SK-N-SH (cell line): Measurements from ENCODE around the gene CENPL. TPM values are rescaled to one million over a fixed set of nuclear protein-coding genes. Genes with fewer than 3 reads are reported as not detected.

Experiments
- CTCF ChIA-PET: fragments of 300-600, 350-600 bp; formaldehyde crosslinking; extraction: SDS; loops from one replicate; lab custom pipeline; 2021; lab: Yijun Ruan, JAX
- POLR2A ChIA-PET: fragments of 350-600 bp; sonication (Branson Sonifier 250); formaldehyde crosslinking; extraction: SDS; loops from one replicate; lab custom pipeline; 2020; ENCODE audit warnings: antibody characterized with exemption, inconsistent platforms; lab: Yijun Ruan, JAX
- DNase-seq: peaks from one replicate; pipeline ENCODE4 v3.0.0; 2012
- H2AFZ ChIP-seq: fragments of 200-600 bp; sonication (generic); 2 replicates; pipeline ENCODE4 v1.8.1; 2016; ENCODE audit warnings: antibody characterized with exemption, mild to moderate bottlenecking, low read depth
- H3F3A ChIP-seq: fragments of 200-600 bp; sonication (generic); replicated peaks from 2 replicates; pipeline ENCODE3; 2016; ENCODE audit warnings: antibody characterized with exemption, mild to moderate bottlenecking; ENCODE audit not compliant: insufficient read depth
- H3K27ac ChIP-seq, 2 experiments: fragments of 200-500 bp in 1 of 2; fragments of 200-600 bp in 1 of 2; sonication (Bioruptor generic) in 1 of 2; sonication (generic), shearing (Covaris generic) in 1 of 2; 2 replicates each; pipeline versions ENCODE4 v1.5.1 to v1.6.1; 2014 to 2016; ENCODE audit warnings: low read depth in 2 of 2, inconsistent platforms in 1 of 2, low read length in 1 of 2, mild to moderate bottlenecking in 1 of 2, mixed read lengths in 1 of 2
- H3K27me3 ChIP-seq: fragments of 200-600 bp; sonication (generic), shearing (Covaris generic); 2 replicates; pipeline ENCODE4 v1.6.1; 2016; ENCODE audit warnings: mixed run types; ENCODE audit not compliant: insufficient read depth
- H3K36me3 ChIP-seq, 2 experiments: fragments of 200-500 bp in 1 of 2; fragments of 200-600 bp in 1 of 2; sonication (Bioruptor generic) in 1 of 2; sonication (generic) in 1 of 2; replicated peaks in 1 of 2; 2 replicates each; pipeline versions ENCODE3 to v1.5.1; 2014 to 2016; ENCODE audit warnings: low read length in 1 of 2, mild to moderate bottlenecking in 1 of 2; ENCODE audit not compliant: insufficient read depth in 2 of 2, control insufficient read depth in 1 of 2
- H3K4me1 ChIP-seq, 2 experiments: fragments of 200-500 bp in 1 of 2; fragments of 200-600 bp in 1 of 2; sonication (Bioruptor generic) in 1 of 2; sonication (generic), shearing (Covaris generic) in 1 of 2; 2 replicates each; pipeline versions ENCODE4 v1.5.1 to v1.6.1; 2014 to 2016; ENCODE audit warnings: low read depth in 1 of 2, low read length in 1 of 2, mixed run types in 1 of 2; ENCODE audit not compliant: insufficient read depth in 2 of 2, control insufficient read depth in 1 of 2
- H3K4me2 ChIP-seq: fragments of 200-600 bp; sonication (generic), shearing (Covaris generic); 2 replicates; pipeline ENCODE4 v1.6.1; 2017; ENCODE audit warnings: mixed run types
- H3K4me3 ChIP-seq, 2 experiments: fragments of 200-500 bp in 1 of 2; fragments of 200-600 bp in 1 of 2; sonication (Bioruptor generic) in 1 of 2; sonication (generic), shearing (Covaris generic) in 1 of 2; 2 replicates each; pipeline versions ENCODE4 v1.5.1 to v1.8.1; 2014 to 2016; ENCODE audit warnings: low read depth in 2 of 2, inconsistent platforms in 1 of 2, low read length in 1 of 2, mild to moderate bottlenecking in 1 of 2, mixed read lengths in 1 of 2, moderate library complexity in 1 of 2
- H3K79me2 ChIP-seq: fragments of 200-600 bp; sonication (generic); 2 replicates; pipeline ENCODE4 v1.8.1; 2017; ENCODE audit warnings: mild to moderate bottlenecking; ENCODE audit not compliant: insufficient read depth
- H3K9ac ChIP-seq: fragments of 200-600 bp; sonication (generic); 2 replicates; pipeline ENCODE4 v1.6.1; 2017; ENCODE audit warnings: mixed run types
- H3K9me2 ChIP-seq: fragments of 200-600 bp; sonication (generic); 2 replicates; pipeline ENCODE4 v1.6.1; 2017; ENCODE audit warnings: mixed run types
- H3K9me3 ChIP-seq: fragments of 200-600 bp; sonication (generic); 2 replicates; pipeline ENCODE4 v1.6.1; 2017; ENCODE audit warnings: mixed run types, mild to moderate bottlenecking, moderate library complexity
- H4K20me1 ChIP-seq: fragments of 200-600 bp; sonication (generic); 2 replicates; pipeline ENCODE4 v1.6.1; 2017; ENCODE audit warnings: mild to moderate bottlenecking, mixed run types; ENCODE audit not compliant: insufficient read depth
- CHD2 ChIP-seq: fragments of 150-350 bp; IDR thresholded peaks from 2 replicates; pipeline ENCODE4 v1.6.1; 2018; ENCODE audit warnings: low read length; ENCODE audit not compliant: partially characterized antibody
- EZH2phosphoT487 ChIP-seq: fragments of 200-600 bp; sonication (generic); IDR thresholded peaks from 2 replicates; pipeline ENCODE4 v1.6.1; 2017; ENCODE audit warnings: low read depth, mixed run types, mild to moderate bottlenecking, antibody characterized with exemption, moderate library complexity, borderline replicate concordance
- FOSL2 ChIP-seq: IDR thresholded peaks from 2 replicates; pipeline ENCODE4 v1.4.0; 2012; ENCODE audit warnings: low read depth, mild to moderate bottlenecking, moderate library complexity, borderline replicate concordance
- FOXM1 ChIP-seq: IDR thresholded peaks from 2 replicates; pipeline ENCODE4 v1.4.0; 2012; ENCODE audit warnings: low read depth, mild to moderate bottlenecking
- JUND ChIP-seq: IDR thresholded peaks from 2 replicates; pipeline ENCODE4 v1.4.0; 2012
- POLR2AphosphoS5 ChIP-seq: IDR thresholded peaks from 2 replicates; pipeline ENCODE4 v1.6.1; 2012; ENCODE audit warnings: low read depth, low read length
- RAD21 ChIP-seq: IDR thresholded peaks from 2 replicates; pipeline ENCODE4 v1.6.1; 2012; ENCODE audit warnings: mild to moderate bottlenecking, low read length
- RCOR1 ChIP-seq: fragments of 150-350 bp; IDR thresholded peaks from 2 replicates; pipeline ENCODE4 v1.6.1; 2017; ENCODE audit warnings: antibody characterized with exemption, low read length
- RFX5 ChIP-seq: IDR thresholded peaks from 2 replicates; pipeline ENCODE4 v1.6.1; 2012; ENCODE audit warnings: mild to moderate bottlenecking, improper control_type of control experiment, low read length
- RXRA ChIP-seq: IDR thresholded peaks from 2 replicates; pipeline ENCODE4 v1.4.0; 2012; ENCODE audit warnings: low read depth, mild to moderate bottlenecking, borderline replicate concordance
- YY1 ChIP-seq: IDR thresholded peaks from 2 replicates; pipeline ENCODE4 v1.4.0; 2012; ENCODE audit warnings: low read depth, mild to moderate bottlenecking
- polyA plus RNA-seq, 3 experiments: library from polyadenylated mRNA; depleted of rRNA; stranded (reverse); fragments of >200 nt; gene quantifications; 2 replicates each; pipeline ENCODE4 v1.2.3, GENCODE V29; 2012
- TF ChIP-seq, protein P1 (sequence below): IDR thresholded peaks from 2 replicates; pipeline ENCODE4 v1.4.0; 2012; ENCODE audit warnings: low read depth, borderline replicate concordance
- TF ChIP-seq, protein P2 (sequence below): fragments of 150-350 bp; IDR thresholded peaks from 2 replicates; pipeline ENCODE4 v1.6.1; 2017; ENCODE audit warnings: antibody characterized with exemption, low read length, low read depth, borderline replicate concordance
- TF ChIP-seq, protein P3 (sequence below): IDR thresholded peaks from 2 replicates; pipeline ENCODE4 v1.4.0; 2012; ENCODE audit warnings: low read depth
- TF ChIP-seq, protein P4 (sequence below): fragments of 150-350 bp; IDR thresholded peaks from 2 replicates; pipeline ENCODE4 v1.6.1; 2016; ENCODE audit warnings: mild to moderate bottlenecking, low read depth, low read length
- TF ChIP-seq, protein P5 (sequence below): IDR thresholded peaks from 2 replicates; pipeline ENCODE4 v1.4.0; 2012; ENCODE audit warnings: low read depth, borderline replicate concordance

The CENPL gene
- polyA plus RNA-seq, 1 of the 3 experiments (the other 2 are of a cell fraction), result 4.0 TPM

DNA sequence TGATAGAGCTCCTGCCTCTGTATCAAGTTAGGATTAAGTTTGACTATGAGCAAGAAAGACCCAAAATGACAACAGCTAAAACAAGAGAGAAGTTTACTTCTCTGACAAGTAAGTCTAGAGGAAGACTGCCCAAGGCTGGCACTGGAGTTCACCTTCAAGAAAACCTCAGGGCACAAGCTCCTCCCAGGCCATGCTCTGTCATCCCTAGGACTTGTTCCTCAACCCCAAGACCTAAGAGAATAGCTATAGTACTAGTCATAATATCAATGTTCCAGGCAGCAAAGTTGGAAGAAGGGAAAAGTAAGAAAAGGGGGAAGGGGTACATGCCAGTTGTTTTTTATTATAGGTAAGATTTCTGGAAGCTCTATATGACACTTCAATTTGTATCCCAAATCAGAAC, 26.6 kb downstream of the CENPL start:
- Histone ChIP-seq H3K9ac (no peak overlapping the region), H3K9me3 (no peaks in the 10 kb centered on the region), H3K9me2 (no peaks in the 10 kb centered on the region), H3K79me2 (no peaks in the 10 kb centered on the region; the same call in 1 of the 2 replicates), H4K20me1 (no peaks in the 10 kb centered on the region), H3K27me3 (no peaks in the 10 kb centered on the region), H3K4me3 (no peak overlapping the region), H3K36me3 (peaks cover 12 to 41% of the 10 kb centered on the region in 2 experiments), H3K4me2 (no peak overlapping the region), H3K4me1 (no peaks in the 10 kb centered on the region), H3K27ac (no peak overlapping the region)
- ChIA-PET CTCF (no interaction called here), POLR2A (no interaction called here)
- no peak for DNase-seq
- TF ChIP-seq, protein P1, sequence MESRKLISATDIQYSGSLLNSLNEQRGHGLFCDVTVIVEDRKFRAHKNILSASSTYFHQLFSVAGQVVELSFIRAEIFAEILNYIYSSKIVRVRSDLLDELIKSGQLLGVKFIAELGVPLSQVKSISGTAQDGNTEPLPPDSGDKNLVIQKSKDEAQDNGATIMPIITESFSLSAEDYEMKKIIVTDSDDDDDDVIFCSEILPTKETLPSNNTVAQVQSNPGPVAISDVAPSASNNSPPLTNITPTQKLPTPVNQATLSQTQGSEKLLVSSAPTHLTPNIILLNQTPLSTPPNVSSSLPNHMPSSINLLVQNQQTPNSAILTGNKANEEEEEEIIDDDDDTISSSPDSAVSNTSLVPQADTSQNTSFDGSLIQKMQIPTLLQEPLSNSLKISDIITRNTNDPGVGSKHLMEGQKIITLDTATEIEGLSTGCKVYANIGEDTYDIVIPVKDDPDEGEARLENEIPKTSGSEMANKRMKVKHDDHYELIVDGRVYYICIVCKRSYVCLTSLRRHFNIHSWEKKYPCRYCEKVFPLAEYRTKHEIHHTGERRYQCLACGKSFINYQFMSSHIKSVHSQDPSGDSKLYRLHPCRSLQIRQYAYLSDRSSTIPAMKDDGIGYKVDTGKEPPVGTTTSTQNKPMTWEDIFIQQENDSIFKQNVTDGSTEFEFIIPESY, result no peak
- TF ChIP-seq, protein P2, sequence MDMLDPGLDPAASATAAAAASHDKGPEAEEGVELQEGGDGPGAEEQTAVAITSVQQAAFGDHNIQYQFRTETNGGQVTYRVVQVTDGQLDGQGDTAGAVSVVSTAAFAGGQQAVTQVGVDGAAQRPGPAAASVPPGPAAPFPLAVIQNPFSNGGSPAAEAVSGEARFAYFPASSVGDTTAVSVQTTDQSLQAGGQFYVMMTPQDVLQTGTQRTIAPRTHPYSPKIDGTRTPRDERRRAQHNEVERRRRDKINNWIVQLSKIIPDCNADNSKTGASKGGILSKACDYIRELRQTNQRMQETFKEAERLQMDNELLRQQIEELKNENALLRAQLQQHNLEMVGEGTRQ, result no peak
- TF ChIP-seq POLR2AphosphoS5, result no peak
- TF ChIP-seq FOSL2, result no peak
- TF ChIP-seq, protein P3, sequence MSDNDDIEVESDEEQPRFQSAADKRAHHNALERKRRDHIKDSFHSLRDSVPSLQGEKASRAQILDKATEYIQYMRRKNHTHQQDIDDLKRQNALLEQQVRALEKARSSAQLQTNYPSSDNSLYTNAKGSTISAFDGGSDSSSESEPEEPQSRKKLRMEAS, result no peak
- TF ChIP-seq JUND, result no peak
- no peak for TF ChIP-seq RFX5
- TF ChIP-seq RAD21, result no peak
- TF ChIP-seq EZH2phosphoT487, result no peak
- no peak for TF ChIP-seq RCOR1
- TF ChIP-seq, protein P4, sequence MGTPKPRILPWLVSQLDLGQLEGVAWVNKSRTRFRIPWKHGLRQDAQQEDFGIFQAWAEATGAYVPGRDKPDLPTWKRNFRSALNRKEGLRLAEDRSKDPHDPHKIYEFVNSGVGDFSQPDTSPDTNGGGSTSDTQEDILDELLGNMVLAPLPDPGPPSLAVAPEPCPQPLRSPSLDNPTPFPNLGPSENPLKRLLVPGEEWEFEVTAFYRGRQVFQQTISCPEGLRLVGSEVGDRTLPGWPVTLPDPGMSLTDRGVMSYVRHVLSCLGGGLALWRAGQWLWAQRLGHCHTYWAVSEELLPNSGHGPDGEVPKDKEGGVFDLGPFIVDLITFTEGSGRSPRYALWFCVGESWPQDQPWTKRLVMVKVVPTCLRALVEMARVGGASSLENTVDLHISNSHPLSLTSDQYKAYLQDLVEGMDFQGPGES, result no peak
- TF ChIP-seq CHD2, result no peak
- no peak for TF ChIP-seq YY1
- no peak for TF ChIP-seq FOXM1
- TF ChIP-seq, protein P5, sequence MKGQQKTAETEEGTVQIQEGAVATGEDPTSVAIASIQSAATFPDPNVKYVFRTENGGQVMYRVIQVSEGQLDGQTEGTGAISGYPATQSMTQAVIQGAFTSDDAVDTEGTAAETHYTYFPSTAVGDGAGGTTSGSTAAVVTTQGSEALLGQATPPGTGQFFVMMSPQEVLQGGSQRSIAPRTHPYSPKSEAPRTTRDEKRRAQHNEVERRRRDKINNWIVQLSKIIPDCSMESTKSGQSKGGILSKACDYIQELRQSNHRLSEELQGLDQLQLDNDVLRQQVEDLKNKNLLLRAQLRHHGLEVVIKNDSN, result no peak
- TF ChIP-seq RXRA, result no peak
- TF ChIP-seq, all 33 proteins: peak for 0
- Histone ChIP-seq H2AFZ (no peak overlapping the region), H3F3A (peaks cover 6% of the 10 kb centered on the region)
